Dedifferentiated amniotic fluid mesenchymal stem cell (primary cell): ENCODE measurements around the gene DEFB131B.
"Not testable (repeated sequence)": the region's sequence is repeated elsewhere in the genome, so short reads cannot be mapped to it uniquely, and the experiment has no call there.

ENCODE experiments used
- DNase-seq: peaks from one replicate; pipeline ENCODE4 v3.0.0-alpha.2; 2016; ENCODE audit errors: extremely low spot score

The DEFB131B gene

GRCh38 chr11:71911321-71911985, 33.2 kb downstream of the DEFB131B start:
- DNase-seq: not testable (repeated sequence)

GRCh38 chr11:71911986-71912340, 33.7 kb downstream of the DEFB131B start:
- not testable (repeated sequence) for DNase-seq

GRCh38 chr11:71913756-71914526, 35.7 kb downstream of the DEFB131B start:
- DNase-seq: peak; percentile 63

GRCh38 chr11:71914617-71915189, 36.5 kb downstream of the DEFB131B start:
- DNase-seq: no peak

GRCh38 chr11:71917646-71918140, 39.4 kb downstream of the DEFB131B start:
- DNase-seq: no peak

- DNase-seq: peak; percentile 91
Observed at GRCh38 chr11:71927820-71928736, 49.8 kb downstream of the DEFB131B start, which contains the start of gene XNDC1N. Gene XNDC1N, minus strand, starts transcription at chr11:71928594. Its CDS starts 5,241 bp downstream, at chr11:71923353.

GRCh38 chr11:71928737-71929443, 50.6 kb downstream of the DEFB131B start, which contains the start of gene RNF121:
Gene RNF121, plus strand, starts transcription at chr11:71929046. Its CDS starts 16 bp downstream, at chr11:71929062.
- peak; percentile 95 for DNase-seq

GRCh38 chr11:71929491-71929890, 51.2 kb downstream of the DEFB131B start:
- no peak for DNase-seq

- no peak for DNase-seq
Observed at GRCh38 chr11:71930556-71931244, 52.4 kb downstream of the DEFB131B start.

- no peak for DNase-seq
Observed at GRCh38 chr11:71931245-71931602, 53.0 kb downstream of the DEFB131B start.

- no peak for DNase-seq
Observed at GRCh38 chr11:71933141-71933933, 55.1 kb downstream of the DEFB131B start.
